ENCODE measurements around the gene AK9. TPM values are rescaled to one million over a fixed set of nuclear protein-coding genes. Genes with fewer than 3 reads are reported as not detected.

AK9 gene
- total and polyA plus RNA-seq, 2 of the 8 experiments (the other 6 are each of a cell fraction or from before 2014, with no cell fraction given): 1.8 to 2.2 TPM

- no peak within 1 kb of the TSS for H3K18ac ChIP-seq (ENCODE audit: extremely low read depth, low read length)
- H3K23ac ChIP-seq (ENCODE audit: insufficient read length): no peak within 1 kb of the TSS
- peak within 1 kb of the TSS; percentile 61 to 94 (median 90) for H3K4me3 ChIP-seq (ENCODE audit: extremely low read depth in 1 of 4, insufficient read depth in 2 of 4, low read depth in 3 of 4, low read length in 4 of 4)
- no peak for FAIRE-seq
- no peak within 1 kb of the TSS for H2BK5ac ChIP-seq (ENCODE audit: low read depth, low read length)
- H4K8ac ChIP-seq (ENCODE audit: extremely low read depth, insufficient read depth, low read length): peak within 1 kb of the TSS; percentile 70
- no peak within 1 kb of the TSS for H3K14ac ChIP-seq (ENCODE audit: insufficient read length)
- peaks cover 7% of the 10 kb centered on the region; the same call in 1 of the 2 replicates for H3K23me2 ChIP-seq (ENCODE audit: low read depth, low read length)
- no peak within 1 kb of the TSS for H2BK20ac ChIP-seq (ENCODE audit: low read length)
- no peak within 1 kb of the TSS for H2BK12ac ChIP-seq (ENCODE audit: low read depth, low read length)
- H3K56ac ChIP-seq (replicated peaks; ENCODE audit: insufficient read length, low read depth, low read length): peak within 1 kb of the TSS; percentile 42
- H3K79me2 ChIP-seq (ENCODE audit: control insufficient read depth in 1 of 2, insufficient read depth in 2 of 2, low read length in 2 of 2): peaks cover 20 to 44% of the 10 kb centered on the region in 2 experiments
- H3K27ac ChIP-seq (ENCODE audit: low read depth, low read length): peak within 1 kb of the TSS; percentile 49; the same call in 1 of the 2 replicates
- H2AK5ac ChIP-seq (ENCODE audit: low read depth, low read length): no peak within 1 kb of the TSS
- H4K20me1 ChIP-seq (replicated peaks in 1 of 2; ENCODE audit: control insufficient read depth in 1 of 2, insufficient read depth in 2 of 2, low read length in 2 of 2): peaks cover 0 to 8% of the 10 kb centered on the region in 2 experiments
- ChIA-PET POLR2A (ENCODE audit: partially characterized antibody) (interaction anchor here (0.9 to 1.8 kb wide), 3 partner anchors 25 to 42 kb away, joined by 3 to 8 read pairs (median 4); partner anchors contain the start of genes PPIL6 and SMPD2), CTCF (ENCODE audit: partially characterized antibody) (interaction anchor here (1.1 to 1.5 kb wide), 2 partner anchors 41 to 192 kb away, joined by 3 to 4 read pairs; no protein-coding TSS in a partner anchor)
- H2BK15ac ChIP-seq (ENCODE audit: low read length): no peak within 1 kb of the TSS
- no peak within 1 kb of the TSS for H4K91ac ChIP-seq (replicated peaks; ENCODE audit: insufficient read length, low read length)
- no peaks in the 10 kb centered on the region for H3K9me3 ChIP-seq (ENCODE audit: insufficient read depth in 2 of 2, low read depth in 1 of 2, low read length in 1 of 2)
- H3K79me1 ChIP-seq (ENCODE audit: low read depth, low read length): peaks cover 3% of the 10 kb centered on the region
- whole genome bisulfite sequencing, 2 experiments (ENCODE audit: extremely low coverage in 1 of 2, insufficient coverage in 1 of 2, insufficient read length in 1 of 2, insufficient replicate concordance in 2 of 2, low coverage in 1 of 2, low lambda C conversion rate in 2 of 2, missing lambda C conversion rate in 1 of 2): 1% methylated on average over 24 of the region's 97 CpGs; no CpG with 5 or more reads in 1 of the 2 experiments
- H3K36me3 ChIP-seq (ENCODE audit: control insufficient read depth in 2 of 4, insufficient read depth in 4 of 4, low read length in 3 of 4): peaks cover 4 to 28% (median 16%) of the 10 kb centered on the region in 4 experiments; a peak in 7 of 8 replicates
- H3K4me1 ChIP-seq (replicated peaks in 1 of 4; ENCODE audit: control insufficient read depth in 3 of 4, insufficient read depth in 4 of 4, low read length in 3 of 4): peaks cover 2 to 15% (median 6%) of the 10 kb centered on the region in 4 experiments; a peak in 6 of 7 replicates
- H2BK120ac ChIP-seq (replicated peaks; ENCODE audit: low read depth, low read length): no peak within 1 kb of the TSS
- H4K5ac ChIP-seq (ENCODE audit: insufficient read length, low read depth, low read length): peak within 1 kb of the TSS; percentile 36
- H3K4me2 ChIP-seq (ENCODE audit: insufficient read depth in 1 of 2, low read depth in 2 of 2, low read length in 2 of 2): peak within 1 kb of the TSS; percentile 72 to 81
- no peak within 1 kb of the TSS for H3K4ac ChIP-seq (replicated peaks; ENCODE audit: insufficient read length, low read depth, low read length)
- no peaks in the 10 kb centered on the region for H3K27me3 ChIP-seq (replicated peaks in 1 of 4; ENCODE audit: control insufficient read depth in 3 of 4, extremely low read depth in 1 of 4, insufficient read depth in 3 of 4, low read length in 3 of 4)
- H2AFZ ChIP-seq (ENCODE audit: low read length): peak within 1 kb of the TSS; percentile 64
- DNase-seq (ENCODE audit: low read depth in 1 of 2, low spot score in 2 of 2): peak; percentile 70 to 85
- H3K9ac ChIP-seq (replicated peaks in 1 of 4; ENCODE audit: extremely low read depth in 1 of 4, low read depth in 3 of 4, low read length in 3 of 4): peak within 1 kb of the TSS; percentile 52 to 95 (median 79)
- TF ChIP-seq HDAC2 (IDR thresholded peaks at IDR 0.05; ENCODE audit: borderline replicate concordance in 1 of 2, low read depth in 2 of 2, low read length in 2 of 2) (no peak), JUN (IDR thresholded peaks at IDR 0.05; ENCODE audit: low read depth, low read length) (no peak), EP300 (IDR thresholded peaks at IDR 0.05; ENCODE audit: borderline replicate concordance in 1 of 2, low read depth in 2 of 2, low read length in 2 of 2) (no peak), RXRA (IDR thresholded peaks at IDR 0.05; ENCODE audit: insufficient read depth, low read depth, low read length) (no peak), USF2 (IDR thresholded peaks at IDR 0.05; ENCODE audit: low read length) (peak; percentile 72), GTF2F1 (IDR thresholded peaks at IDR 0.05; ENCODE audit: borderline replicate concordance, low read depth, low read length) (no peak), RNF2 (IDR thresholded peaks at IDR 0.05; ENCODE audit: borderline replicate concordance, low read depth, low read length, missing control alignments, poor library complexity, severe bottlenecking) (no peak), POLR2AphosphoS5 (IDR thresholded peaks at IDR 0.05; ENCODE audit: low read depth, low read length) (no peak)
Observed at GRCh38 chr6:109482905-109483734, 207.9 kb downstream of the AK9 start, which contains the start of gene ZBTB24. Gene ZBTB24 (minus strand): TSS chr6:109483219. CDS start chr6:109482026, 1,193 bp downstream.
